ENCODE measurements around the gene WASF3.

- TF ChIP-seq, protein P1, sequence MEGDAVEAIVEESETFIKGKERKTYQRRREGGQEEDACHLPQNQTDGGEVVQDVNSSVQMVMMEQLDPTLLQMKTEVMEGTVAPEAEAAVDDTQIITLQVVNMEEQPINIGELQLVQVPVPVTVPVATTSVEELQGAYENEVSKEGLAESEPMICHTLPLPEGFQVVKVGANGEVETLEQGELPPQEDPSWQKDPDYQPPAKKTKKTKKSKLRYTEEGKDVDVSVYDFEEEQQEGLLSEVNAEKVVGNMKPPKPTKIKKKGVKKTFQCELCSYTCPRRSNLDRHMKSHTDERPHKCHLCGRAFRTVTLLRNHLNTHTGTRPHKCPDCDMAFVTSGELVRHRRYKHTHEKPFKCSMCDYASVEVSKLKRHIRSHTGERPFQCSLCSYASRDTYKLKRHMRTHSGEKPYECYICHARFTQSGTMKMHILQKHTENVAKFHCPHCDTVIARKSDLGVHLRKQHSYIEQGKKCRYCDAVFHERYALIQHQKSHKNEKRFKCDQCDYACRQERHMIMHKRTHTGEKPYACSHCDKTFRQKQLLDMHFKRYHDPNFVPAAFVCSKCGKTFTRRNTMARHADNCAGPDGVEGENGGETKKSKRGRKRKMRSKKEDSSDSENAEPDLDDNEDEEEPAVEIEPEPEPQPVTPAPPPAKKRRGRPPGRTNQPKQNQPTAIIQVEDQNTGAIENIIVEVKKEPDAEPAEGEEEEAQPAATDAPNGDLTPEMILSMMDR (IDR thresholded peaks at IDR 0.05) = no peak
- no peak for TF ChIP-seq EZH2 (IDR thresholded peaks at IDR 0.05)
Observed at GRCh38 chr13:26558074-26558805, 757 bp downstream of the WASF3 start.
